Bone marrow (tissue), 2 donors: Measurements from ENCODE around the gene GEMIN7.

Experiments used
- DNase-seq, 2 donors: peaks; one replicate each; lab custom pipeline; 2025; lab: John Stamatoyannopoulos, UW

Gene GEMIN7

GRCh38 chr19:45128806-45129205, 49.7 kb downstream of the GEMIN7 start:
- DNase-seq = no peak

DNA sequence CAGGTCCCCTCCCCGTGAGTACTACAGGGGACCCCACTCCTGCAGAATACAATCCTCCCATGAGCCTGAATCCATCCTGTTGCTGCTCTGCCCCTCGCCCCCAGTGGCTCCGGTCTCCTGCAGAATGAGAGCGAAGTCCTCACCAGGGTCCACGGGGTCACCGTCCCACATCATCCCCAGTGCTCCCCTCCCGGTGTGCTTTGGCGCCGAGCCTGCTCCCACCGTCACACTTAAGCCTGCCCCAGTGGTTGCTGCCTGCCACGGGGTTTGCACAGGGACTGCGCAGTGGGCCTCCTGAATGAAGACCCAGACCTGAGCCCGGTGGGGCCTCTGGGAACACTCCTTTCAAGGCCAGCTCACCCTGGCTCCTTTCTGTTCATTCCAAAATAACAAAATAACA, 51.2 kb downstream of the GEMIN7 start:
- no peak for DNase-seq

DNA sequence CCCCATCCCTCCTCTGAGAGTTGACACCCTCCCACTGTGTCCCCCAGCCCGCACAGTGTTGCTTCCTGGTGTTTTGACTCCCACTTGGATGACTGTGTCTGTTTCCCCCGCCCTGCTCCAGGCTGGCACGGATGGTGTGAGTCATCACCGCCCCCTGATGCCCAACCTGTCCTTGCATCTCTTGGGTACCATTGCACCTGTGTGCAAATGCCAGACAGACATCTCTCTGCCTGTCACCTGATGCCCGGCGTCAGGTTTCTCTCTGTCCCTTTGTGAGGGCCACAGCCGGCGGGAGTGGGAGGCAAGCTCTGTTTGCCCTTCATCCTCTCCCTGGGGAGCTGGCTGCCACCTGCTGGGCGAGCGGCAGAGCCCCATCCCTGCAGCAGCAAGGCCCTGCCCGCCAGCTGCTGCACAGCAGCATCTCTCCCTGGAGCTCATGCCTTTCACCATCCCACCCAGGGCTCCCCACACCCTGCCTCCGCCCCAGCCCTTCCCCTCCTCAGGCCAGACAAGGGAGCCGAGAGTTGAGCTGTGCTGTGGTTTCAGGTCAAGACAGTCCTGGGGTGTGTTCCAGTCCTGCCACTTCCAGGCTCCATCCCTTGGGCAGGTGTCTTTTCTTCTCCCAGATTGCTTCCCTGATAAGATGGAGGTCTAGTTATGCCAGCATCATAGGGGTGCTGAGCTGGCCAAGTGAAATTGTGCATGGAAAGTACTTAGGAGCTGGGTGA, 52.0 kb downstream of the GEMIN7 start:
- no peak for DNase-seq

GRCh38 chr19:45133661-45134060, 54.6 kb downstream of the GEMIN7 start:
- DNase-seq = no peak

GRCh38 chr19:45135176-45135885, 56.3 kb downstream of the GEMIN7 start:
- no peak for DNase-seq

GRCh38 chr19:45136507-45137178, 57.6 kb downstream of the GEMIN7 start:
- no peak for DNase-seq

DNA sequence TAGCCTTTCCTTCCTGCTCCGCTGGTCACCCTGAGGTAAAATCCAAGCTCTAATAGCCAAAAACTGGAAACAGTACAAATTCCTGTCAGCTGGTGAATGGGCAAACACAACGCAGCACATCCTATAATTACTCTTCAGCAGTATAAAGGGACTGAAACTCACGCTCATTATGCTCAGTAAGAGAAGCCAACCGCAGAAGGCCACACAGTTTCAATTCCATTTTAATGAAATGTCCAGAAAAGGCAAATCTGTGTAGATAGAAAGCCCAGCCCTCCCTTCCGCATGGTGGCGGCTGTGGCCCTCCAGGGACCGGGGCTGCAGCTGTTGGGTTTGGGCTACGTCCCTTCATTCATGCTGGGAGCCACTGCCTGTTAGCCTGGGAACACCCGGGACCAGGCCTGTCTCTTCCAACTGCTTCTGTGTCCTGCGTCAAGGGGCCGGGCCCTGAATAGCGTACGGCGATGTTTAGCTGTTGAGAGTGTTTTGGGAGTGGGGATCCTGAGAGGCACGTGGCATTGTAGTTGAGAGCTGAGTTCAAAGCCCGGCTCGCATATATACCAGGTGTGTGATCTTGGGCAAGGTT, 58.2 kb downstream of the GEMIN7 start:
- no peak for DNase-seq

DNA sequence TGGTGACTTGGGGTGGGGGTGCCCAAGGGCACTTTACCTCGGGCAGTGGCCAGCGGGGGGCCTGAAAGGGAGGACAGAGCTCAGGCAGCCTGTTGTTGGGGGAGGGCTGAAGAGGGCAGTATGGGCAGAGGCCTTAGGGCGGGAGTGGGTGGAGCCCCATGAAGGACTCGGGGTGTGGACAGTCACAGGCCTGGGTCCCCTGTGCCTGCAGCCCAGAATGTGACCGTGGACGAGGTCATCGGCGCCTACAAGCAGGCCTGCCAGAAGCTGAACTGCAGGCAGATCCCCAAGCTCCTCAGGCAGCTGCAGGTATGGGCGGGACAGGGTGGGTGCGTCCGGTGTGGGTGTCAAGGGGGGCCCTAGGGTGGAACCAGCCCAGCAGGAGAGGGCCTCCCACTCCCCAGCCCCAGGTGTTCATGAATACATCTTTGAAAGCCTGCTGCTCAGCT, 59.3 kb downstream of the GEMIN7 start:
- no peak for DNase-seq

DNA sequence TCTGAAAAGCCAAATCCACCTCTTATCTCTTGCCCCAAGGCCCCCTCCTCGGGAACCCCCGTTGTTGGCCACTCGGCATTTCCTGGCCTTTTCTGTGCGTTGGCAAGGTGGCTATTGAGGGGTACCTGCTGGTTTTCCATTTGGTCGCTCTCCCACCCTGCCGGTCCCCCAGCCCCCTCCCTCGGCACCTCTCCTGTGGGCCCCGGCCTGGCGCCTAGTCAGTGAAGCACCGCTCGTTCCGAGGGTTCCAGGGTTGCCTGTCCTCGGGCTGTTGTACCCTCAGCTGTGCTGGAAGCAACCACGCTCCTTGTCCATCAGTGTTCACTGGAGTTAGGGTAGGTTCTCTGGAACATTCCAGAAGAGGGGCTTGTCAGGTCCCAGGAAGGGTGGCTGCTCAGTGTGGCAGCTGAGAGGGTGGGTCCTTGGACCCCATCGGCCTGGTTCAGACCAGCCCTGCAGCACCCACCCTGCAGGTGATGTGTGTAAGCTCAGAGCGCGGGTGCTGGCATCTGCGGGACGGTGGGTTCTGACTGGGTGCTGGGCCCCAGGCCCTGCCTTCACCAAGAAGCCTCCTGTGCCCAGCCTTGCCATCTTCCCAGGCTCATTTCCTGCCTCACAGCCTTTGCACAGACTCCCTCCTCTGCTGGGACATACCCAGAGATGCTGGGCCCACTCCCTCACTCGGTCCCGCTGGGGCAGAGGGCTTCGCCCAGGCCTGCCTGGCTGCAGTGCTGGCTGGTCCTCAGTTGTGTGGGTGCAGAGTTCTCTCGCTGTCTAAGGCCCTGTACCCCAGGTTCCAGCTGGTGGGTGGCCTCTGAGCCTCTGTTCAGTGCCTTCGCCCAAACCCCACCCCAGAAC, 60.5 kb downstream of the GEMIN7 start:
- DNase-seq = no peak

- DNase-seq = no peak
Observed at GRCh38 chr19:45140144-45140503, 61.1 kb downstream of the GEMIN7 start.

DNA sequence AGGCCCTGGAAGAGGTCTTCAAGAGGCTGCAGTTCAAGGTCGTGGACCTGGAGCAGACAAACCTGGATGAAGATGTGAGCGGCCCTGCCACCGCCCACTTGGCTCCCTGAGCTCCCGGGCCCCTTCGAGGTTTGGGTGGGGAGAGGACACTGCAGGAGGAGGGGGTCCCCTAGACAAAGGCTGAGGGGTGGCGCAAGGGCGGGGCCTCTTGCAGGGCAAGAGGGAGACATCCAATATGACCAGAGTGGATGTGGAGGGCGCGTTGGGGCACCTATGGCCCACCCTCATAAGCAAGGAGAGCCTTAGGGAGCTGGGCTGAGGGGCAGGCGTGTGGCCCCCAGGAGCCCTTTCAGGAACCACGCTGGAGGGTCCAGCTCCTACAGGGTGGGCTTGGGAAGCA, 61.5 kb downstream of the GEMIN7 start:
- no peak for DNase-seq
